Breast epithelium (tissue), 3 donors: ENCODE measurements around the gene ZNF609.

Experiments used
- POLR2A ChIP-seq: fragments of 450-650 bp; IDR thresholded peaks from one replicate; pipeline ENCODE4 v1.6.1; 2016; ENCODE audit warnings: antibody characterized with exemption, mild to moderate bottlenecking, moderate library complexity
- POLR2AphosphoS5 ChIP-seq, 3 donors: sonication (generic); formaldehyde crosslinking; IDR thresholded peaks; one replicate each; pipeline ENCODE4 v1.6.1; 2017; ENCODE audit warnings: antibody characterized with exemption in 3 of 3
- TF ChIP-seq, protein P1 (sequence below), 3 donors: fragments of 450-650 bp; IDR thresholded peaks; one replicate each; pipeline ENCODE4 v1.5.1; 2016 to 2017; ENCODE audit warnings: antibody characterized with exemption in 3 of 3, mild to moderate bottlenecking in 3 of 3, moderate library complexity in 3 of 3

DNA sequence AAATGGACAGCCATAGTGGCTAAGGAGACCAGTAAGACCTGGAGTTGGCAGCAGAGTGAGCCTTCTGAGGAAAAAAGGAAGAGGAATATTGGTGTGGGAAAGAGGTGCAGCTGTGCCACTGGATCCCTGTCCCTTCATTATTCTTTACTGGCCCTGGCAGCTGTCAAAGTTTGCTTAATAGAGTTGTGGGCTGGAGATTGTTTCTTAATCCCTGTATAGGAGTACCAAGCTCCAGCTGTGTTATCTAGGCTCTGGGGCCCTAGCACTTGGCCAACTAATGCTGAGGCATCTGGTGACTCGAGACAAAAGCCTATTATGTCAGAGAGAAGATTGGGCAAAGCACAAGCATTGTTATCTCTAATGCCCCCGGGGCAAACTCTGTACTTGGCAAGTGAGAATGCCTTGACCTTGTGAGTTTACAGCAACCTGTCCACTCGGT is 61.4 kb downstream of the ZNF609 start:
- TF ChIP-seq, protein P1, sequence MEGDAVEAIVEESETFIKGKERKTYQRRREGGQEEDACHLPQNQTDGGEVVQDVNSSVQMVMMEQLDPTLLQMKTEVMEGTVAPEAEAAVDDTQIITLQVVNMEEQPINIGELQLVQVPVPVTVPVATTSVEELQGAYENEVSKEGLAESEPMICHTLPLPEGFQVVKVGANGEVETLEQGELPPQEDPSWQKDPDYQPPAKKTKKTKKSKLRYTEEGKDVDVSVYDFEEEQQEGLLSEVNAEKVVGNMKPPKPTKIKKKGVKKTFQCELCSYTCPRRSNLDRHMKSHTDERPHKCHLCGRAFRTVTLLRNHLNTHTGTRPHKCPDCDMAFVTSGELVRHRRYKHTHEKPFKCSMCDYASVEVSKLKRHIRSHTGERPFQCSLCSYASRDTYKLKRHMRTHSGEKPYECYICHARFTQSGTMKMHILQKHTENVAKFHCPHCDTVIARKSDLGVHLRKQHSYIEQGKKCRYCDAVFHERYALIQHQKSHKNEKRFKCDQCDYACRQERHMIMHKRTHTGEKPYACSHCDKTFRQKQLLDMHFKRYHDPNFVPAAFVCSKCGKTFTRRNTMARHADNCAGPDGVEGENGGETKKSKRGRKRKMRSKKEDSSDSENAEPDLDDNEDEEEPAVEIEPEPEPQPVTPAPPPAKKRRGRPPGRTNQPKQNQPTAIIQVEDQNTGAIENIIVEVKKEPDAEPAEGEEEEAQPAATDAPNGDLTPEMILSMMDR (IDR thresholded peaks at IDR 0.05) = no peak
- TF ChIP-seq POLR2A (no peak), POLR2AphosphoS5 (IDR thresholded peaks at IDR 0.05) (no peak)
